SH-SY5Y (cell line): ENCODE results near the gene MOCS1.

Experiments
- GATA2 ChIP-seq: IDR thresholded peaks from 2 replicates; pipeline ENCODE4 v1.6.1; 2011; ENCODE audit warnings: mild to moderate bottlenecking, low read depth, low read length
- GATA3 ChIP-seq: IDR thresholded peaks from 2 replicates; pipeline ENCODE4 v1.6.1; 2011; ENCODE audit warnings: low read depth, mild to moderate bottlenecking, low read length, moderate library complexity

DNA sequence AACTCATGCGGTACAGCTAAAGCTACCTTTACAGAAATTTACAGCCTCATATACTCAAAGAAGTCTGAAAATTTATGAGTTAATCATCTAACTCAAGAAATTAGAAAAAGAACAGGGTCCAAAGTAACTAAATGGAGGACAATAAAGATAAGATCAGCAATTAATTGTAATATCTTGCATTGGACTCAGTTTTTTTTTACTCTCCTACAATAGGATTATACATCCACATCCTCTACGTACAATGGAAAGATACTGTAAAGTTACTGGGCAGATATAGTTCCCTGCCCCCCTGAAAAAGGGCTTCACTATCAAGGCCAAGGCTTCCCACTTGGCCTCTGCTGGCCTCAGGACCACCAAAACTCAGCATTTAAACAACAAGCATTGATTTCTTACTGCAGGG is 31.5 kb upstream of the MOCS1 start:
- no peak for TF ChIP-seq GATA2
- no peak for TF ChIP-seq GATA3
